ENCODE data around the gene MYO9B.

MYO9B gene

DNA sequence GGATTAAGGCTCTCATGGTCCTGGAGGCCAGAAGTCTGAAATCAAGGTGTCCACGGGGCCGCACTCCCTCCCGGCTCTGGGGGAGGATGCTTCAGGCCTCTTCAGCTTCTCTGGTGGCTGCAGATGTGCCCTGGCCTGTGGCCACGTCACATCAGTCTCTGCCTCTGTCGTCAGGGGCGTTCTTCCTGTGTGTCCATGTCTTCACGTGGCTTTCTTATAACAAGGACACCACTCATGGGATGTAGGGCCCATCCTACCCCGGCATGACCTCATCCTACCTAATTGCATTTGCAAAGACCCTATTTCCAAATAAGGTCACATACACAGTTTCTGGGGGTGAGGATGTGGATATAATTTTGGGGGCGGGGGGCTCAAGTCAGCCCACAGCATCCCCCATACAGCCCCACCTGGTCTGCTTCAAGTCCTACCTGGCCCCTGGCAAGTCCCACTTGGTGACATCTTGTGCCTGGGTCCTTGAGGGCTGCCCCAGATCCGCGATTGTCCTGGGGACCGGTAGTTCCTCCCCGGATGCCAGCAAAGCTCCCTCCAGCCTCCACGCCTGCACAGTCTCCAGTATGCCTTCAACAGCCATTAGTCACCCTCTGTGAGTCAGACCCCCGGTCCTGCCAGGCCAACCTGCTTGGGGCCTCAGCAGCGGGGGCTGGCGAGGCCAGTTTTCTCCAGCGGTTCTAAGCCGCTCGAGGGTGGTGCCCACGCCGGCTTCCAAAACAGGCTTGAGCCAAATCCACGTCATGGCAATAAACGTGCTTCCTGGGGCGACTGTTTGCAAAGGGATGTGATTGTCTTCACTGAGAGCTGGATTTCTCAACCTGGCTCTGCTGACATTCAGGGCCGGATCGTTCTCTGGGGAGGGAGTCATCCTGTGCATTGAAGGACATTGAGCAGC lies 32.2 kb downstream of the MYO9B start:
- H3K27me3 ChIP-seq (ENCODE audit: insufficient read depth, low read length), result no peaks in the 10 kb centered on the region
- H4K20me1 ChIP-seq (ENCODE audit: insufficient read depth, low read length), result no peaks in the 10 kb centered on the region
- peaks cover 72% of the 10 kb centered on the region for H3K4me1 ChIP-seq (ENCODE audit: insufficient read depth, low read length, severe bottlenecking)
- H3K79me2 ChIP-seq (ENCODE audit: insufficient read depth, low read length), result no peaks in the 10 kb centered on the region
- no peaks in the 10 kb centered on the region for H3K9me2 ChIP-seq (ENCODE audit: low read depth, low read length)
- TF ChIP-seq, protein P1, sequence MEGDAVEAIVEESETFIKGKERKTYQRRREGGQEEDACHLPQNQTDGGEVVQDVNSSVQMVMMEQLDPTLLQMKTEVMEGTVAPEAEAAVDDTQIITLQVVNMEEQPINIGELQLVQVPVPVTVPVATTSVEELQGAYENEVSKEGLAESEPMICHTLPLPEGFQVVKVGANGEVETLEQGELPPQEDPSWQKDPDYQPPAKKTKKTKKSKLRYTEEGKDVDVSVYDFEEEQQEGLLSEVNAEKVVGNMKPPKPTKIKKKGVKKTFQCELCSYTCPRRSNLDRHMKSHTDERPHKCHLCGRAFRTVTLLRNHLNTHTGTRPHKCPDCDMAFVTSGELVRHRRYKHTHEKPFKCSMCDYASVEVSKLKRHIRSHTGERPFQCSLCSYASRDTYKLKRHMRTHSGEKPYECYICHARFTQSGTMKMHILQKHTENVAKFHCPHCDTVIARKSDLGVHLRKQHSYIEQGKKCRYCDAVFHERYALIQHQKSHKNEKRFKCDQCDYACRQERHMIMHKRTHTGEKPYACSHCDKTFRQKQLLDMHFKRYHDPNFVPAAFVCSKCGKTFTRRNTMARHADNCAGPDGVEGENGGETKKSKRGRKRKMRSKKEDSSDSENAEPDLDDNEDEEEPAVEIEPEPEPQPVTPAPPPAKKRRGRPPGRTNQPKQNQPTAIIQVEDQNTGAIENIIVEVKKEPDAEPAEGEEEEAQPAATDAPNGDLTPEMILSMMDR (IDR thresholded peaks at IDR 0.05; ENCODE audit: low read length), result no peak
- no peak for TF ChIP-seq EZH2 (IDR thresholded peaks at IDR 0.05; ENCODE audit: borderline replicate concordance, low read length)
- H3K4me2 ChIP-seq (ENCODE audit: low read length), result peak overlapping the region; percentile 14; the same call in 1 of the 2 replicates
- H3K27ac ChIP-seq (ENCODE audit: low read depth, low read length, poor library complexity, severe bottlenecking), result peak overlapping the region; percentile 83
- H3K9me3 ChIP-seq (ENCODE audit: low read length), result no peaks in the 10 kb centered on the region
- no peak overlapping the region for H2AFZ ChIP-seq (ENCODE audit: low read length)
- no peak overlapping the region; the same call in 1 of the 2 replicates for H3K9ac ChIP-seq (ENCODE audit: low read length)
- peaks cover 61% of the 10 kb centered on the region for H3K36me3 ChIP-seq (ENCODE audit: insufficient read depth, low read length)
- H3F3A ChIP-seq (ENCODE audit: insufficient read depth, low read length), result no peaks in the 10 kb centered on the region
- H3K4me3 ChIP-seq (ENCODE audit: low read depth, low read length, poor library complexity, severe bottlenecking), result no peak overlapping the region

DNA sequence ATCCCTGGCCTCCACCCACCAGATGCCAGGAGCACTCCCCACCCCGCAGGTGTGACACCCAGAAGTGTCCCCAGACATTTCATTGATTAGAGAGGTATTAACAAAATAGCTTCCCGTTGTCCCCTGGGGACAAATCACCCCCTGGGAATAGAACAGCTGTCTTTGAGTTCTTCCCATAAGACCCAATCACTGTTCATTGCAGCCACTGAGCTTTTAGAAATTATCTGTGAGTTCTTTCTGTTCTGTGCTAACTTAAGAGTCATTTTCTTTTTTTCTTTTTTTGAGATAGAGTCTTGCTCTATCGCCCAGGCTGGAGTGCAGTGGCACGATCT lies 32.8 kb downstream of the MYO9B start:
- Histone ChIP-seq H3K9me3 (ENCODE audit: low read length) (no peaks in the 10 kb centered on the region), H2AFZ (ENCODE audit: low read length) (no peak overlapping the region), H3K9ac (ENCODE audit: low read length) (no peak overlapping the region), H3K4me2 (ENCODE audit: low read length) (no peak overlapping the region), H4K20me1 (ENCODE audit: insufficient read depth, low read length) (no peaks in the 10 kb centered on the region), H3K4me1 (ENCODE audit: insufficient read depth, low read length, severe bottlenecking) (peaks cover 67% of the 10 kb centered on the region), H3K36me3 (ENCODE audit: insufficient read depth, low read length) (peaks cover 55% of the 10 kb centered on the region), H3K9me2 (ENCODE audit: low read depth, low read length) (no peaks in the 10 kb centered on the region), H3F3A (ENCODE audit: insufficient read depth, low read length) (no peaks in the 10 kb centered on the region), H3K27me3 (ENCODE audit: insufficient read depth, low read length) (no peaks in the 10 kb centered on the region), H3K79me2 (ENCODE audit: insufficient read depth, low read length) (no peaks in the 10 kb centered on the region), H3K4me3 (ENCODE audit: low read depth, low read length, poor library complexity, severe bottlenecking) (no peak overlapping the region), H3K27ac (ENCODE audit: low read depth, low read length, poor library complexity, severe bottlenecking) (peak overlapping the region; percentile 83)
- TF ChIP-seq, protein P1 (IDR thresholded peaks at IDR 0.05; ENCODE audit: low read length), result no peak
- no peak for TF ChIP-seq EZH2 (IDR thresholded peaks at IDR 0.05; ENCODE audit: borderline replicate concordance, low read length)

DNA sequence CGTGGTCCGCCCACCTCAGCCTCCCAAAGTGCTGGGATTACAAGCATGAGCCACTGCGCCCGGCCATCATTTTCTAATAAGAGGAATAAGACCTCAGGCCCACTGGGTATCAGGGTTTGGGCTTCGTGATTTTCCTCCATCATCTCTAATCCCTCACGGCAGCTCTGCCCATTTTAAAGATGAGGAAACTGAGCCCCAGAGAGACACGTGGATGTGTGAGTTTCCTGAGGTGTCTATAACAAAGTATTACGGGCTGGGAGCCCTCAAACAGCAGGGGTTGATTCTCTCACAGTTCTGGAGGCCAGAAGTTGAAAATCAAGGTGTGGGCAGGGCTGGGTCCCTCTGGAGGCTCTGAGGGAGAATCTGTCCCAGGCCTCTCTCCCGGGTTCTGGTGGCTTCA lies 33.7 kb downstream of the MYO9B start:
- Histone ChIP-seq H3K9me3 (ENCODE audit: low read length) (no peaks in the 10 kb centered on the region), H3K27me3 (ENCODE audit: insufficient read depth, low read length) (no peaks in the 10 kb centered on the region), H3K9me2 (ENCODE audit: low read depth, low read length) (no peaks in the 10 kb centered on the region), H2AFZ (ENCODE audit: low read length) (no peak overlapping the region), H3K4me3 (ENCODE audit: low read depth, low read length, poor library complexity, severe bottlenecking) (no peak overlapping the region), H3K4me1 (ENCODE audit: insufficient read depth, low read length, severe bottlenecking) (peaks cover 59% of the 10 kb centered on the region), H3K9ac (ENCODE audit: low read length) (peak overlapping the region; percentile 27; the same call in 1 of the 2 replicates), H3F3A (ENCODE audit: insufficient read depth, low read length) (no peaks in the 10 kb centered on the region), H3K79me2 (ENCODE audit: insufficient read depth, low read length) (no peaks in the 10 kb centered on the region), H3K27ac (ENCODE audit: low read depth, low read length, poor library complexity, severe bottlenecking) (peak overlapping the region; percentile 62), H4K20me1 (ENCODE audit: insufficient read depth, low read length) (no peaks in the 10 kb centered on the region), H3K36me3 (ENCODE audit: insufficient read depth, low read length) (peaks cover 61% of the 10 kb centered on the region), H3K4me2 (ENCODE audit: low read length) (peak overlapping the region; percentile 34; the same call in 1 of the 2 replicates)
- no peak for TF ChIP-seq EZH2 (IDR thresholded peaks at IDR 0.05; ENCODE audit: borderline replicate concordance, low read length)
- TF ChIP-seq, protein P1 (IDR thresholded peaks at IDR 0.05; ENCODE audit: low read length), result no peak
